ENCODE measurements around the gene ATXN7.

Gene ATXN7

DNA sequence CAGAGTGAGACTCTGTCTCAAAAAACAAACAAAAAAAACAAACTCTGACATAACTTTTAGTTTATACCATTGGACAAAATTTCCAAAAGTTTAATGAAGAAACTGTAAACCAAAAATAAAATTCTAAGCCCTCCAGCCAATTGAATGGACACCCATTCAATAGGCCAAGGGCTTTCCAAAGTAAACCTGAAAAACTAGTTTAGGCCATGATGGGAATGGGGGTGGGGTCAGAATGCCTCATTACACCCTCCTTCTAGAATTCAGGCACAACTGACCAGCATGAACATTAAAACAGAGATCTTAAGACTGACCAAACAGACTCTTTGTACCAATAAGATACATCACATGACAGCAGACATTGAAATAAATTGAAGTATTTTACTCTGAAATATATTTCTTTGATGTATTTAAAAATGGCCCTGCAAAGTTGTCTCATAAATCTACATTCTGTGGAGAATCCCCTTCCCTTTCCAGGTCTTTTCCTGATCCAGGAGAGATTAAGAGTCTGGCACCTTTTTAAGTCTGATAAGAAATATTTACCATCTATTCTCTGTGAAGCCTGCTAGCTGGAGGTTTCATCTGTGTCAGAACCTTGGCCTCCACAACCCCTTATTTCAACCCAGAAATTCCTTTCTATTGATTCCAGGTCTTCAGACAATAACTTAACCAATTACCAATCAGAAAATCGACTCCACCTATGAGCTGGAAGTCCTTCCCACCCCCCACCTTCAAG is 15.8 kb upstream of the ATXN7 start:
- no peak for TF ChIP-seq TAF1 (IDR thresholded peaks at IDR 0.05; ENCODE audit: borderline replicate concordance, insufficient read depth, low read length)
- TF ChIP-seq, protein P1, sequence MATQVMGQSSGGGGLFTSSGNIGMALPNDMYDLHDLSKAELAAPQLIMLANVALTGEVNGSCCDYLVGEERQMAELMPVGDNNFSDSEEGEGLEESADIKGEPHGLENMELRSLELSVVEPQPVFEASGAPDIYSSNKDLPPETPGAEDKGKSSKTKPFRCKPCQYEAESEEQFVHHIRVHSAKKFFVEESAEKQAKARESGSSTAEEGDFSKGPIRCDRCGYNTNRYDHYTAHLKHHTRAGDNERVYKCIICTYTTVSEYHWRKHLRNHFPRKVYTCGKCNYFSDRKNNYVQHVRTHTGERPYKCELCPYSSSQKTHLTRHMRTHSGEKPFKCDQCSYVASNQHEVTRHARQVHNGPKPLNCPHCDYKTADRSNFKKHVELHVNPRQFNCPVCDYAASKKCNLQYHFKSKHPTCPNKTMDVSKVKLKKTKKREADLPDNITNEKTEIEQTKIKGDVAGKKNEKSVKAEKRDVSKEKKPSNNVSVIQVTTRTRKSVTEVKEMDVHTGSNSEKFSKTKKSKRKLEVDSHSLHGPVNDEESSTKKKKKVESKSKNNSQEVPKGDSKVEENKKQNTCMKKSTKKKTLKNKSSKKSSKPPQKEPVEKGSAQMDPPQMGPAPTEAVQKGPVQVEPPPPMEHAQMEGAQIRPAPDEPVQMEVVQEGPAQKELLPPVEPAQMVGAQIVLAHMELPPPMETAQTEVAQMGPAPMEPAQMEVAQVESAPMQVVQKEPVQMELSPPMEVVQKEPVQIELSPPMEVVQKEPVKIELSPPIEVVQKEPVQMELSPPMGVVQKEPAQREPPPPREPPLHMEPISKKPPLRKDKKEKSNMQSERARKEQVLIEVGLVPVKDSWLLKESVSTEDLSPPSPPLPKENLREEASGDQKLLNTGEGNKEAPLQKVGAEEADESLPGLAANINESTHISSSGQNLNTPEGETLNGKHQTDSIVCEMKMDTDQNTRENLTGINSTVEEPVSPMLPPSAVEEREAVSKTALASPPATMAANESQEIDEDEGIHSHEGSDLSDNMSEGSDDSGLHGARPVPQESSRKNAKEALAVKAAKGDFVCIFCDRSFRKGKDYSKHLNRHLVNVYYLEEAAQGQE (IDR thresholded peaks at IDR 0.05; ENCODE audit: insufficient read depth in 1 of 2, low read depth in 2 of 2, low read length in 2 of 2) = no peak
- no peak for TF ChIP-seq SIN3A (IDR thresholded peaks at IDR 0.05; ENCODE audit: borderline replicate concordance, insufficient read depth, low read length)
- TF ChIP-seq POLR2AphosphoS5 (IDR thresholded peaks at IDR 0.05; ENCODE audit: low read depth, low read length) = no peak
- no peak for TF ChIP-seq FOXP2 (optimal IDR thresholded peaks at IDR 0.05; ENCODE audit: borderline replicate concordance, extremely low read depth, extremely low read length, insufficient read depth)

DNA sequence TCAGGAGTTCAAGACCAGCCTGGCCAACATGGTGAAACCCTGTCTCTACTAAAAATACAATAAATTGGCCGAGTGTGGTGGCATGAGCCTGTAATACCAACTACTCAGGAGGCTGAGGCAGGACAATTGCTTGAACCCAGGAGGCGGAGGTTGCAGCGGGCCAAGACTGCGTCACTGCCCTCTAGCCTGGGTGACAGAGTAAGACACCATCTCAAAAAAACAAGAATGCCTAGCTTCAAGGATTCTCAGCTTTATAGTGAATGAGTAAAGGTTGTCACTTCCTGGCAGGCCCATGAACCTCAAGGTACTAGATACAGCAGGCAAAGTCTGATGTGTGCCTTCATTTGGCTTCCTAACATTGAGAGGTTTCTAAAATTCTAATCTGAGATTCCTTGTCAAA is 14.5 kb upstream of the ATXN7 start:
- TF ChIP-seq TAF1 (IDR thresholded peaks at IDR 0.05; ENCODE audit: borderline replicate concordance, insufficient read depth, low read length) (no peak), SIN3A (IDR thresholded peaks at IDR 0.05; ENCODE audit: borderline replicate concordance, insufficient read depth, low read length) (no peak), POLR2AphosphoS5 (IDR thresholded peaks at IDR 0.05; ENCODE audit: low read depth, low read length) (no peak), FOXP2 (optimal IDR thresholded peaks at IDR 0.05; ENCODE audit: borderline replicate concordance, extremely low read depth, extremely low read length, insufficient read depth) (no peak)
- TF ChIP-seq, protein P1 (IDR thresholded peaks at IDR 0.05; ENCODE audit: insufficient read depth in 1 of 2, low read depth in 2 of 2, low read length in 2 of 2) = no peak

DNA sequence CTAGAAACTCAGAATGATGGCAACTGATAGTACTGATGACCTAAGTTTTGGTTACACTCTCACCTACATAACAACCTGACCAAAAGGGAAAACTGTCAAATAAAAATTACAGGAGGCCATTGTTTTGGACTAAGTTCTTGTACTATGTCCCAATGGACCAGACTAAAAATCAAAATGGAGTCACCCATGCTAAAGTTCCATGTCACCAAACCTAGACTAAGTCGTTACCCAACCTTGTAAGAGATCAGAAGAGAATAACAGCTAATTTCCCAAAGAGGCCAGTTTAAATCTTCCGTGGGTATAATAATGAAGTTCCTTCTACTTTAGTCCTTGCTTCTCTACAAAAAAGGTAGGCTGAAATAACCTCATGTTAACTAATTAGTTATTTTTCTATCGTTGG is 12.4 kb upstream of the ATXN7 start:
- TF ChIP-seq SIN3A (IDR thresholded peaks at IDR 0.05; ENCODE audit: borderline replicate concordance, insufficient read depth, low read length) = no peak
- TF ChIP-seq, protein P1 (IDR thresholded peaks at IDR 0.05; ENCODE audit: insufficient read depth in 1 of 2, low read depth in 2 of 2, low read length in 2 of 2) = no peak
- TF ChIP-seq POLR2AphosphoS5 (IDR thresholded peaks at IDR 0.05; ENCODE audit: low read depth, low read length) = no peak
- TF ChIP-seq FOXP2 (optimal IDR thresholded peaks at IDR 0.05; ENCODE audit: borderline replicate concordance, extremely low read depth, extremely low read length, insufficient read depth) = no peak
- no peak for TF ChIP-seq TAF1 (IDR thresholded peaks at IDR 0.05; ENCODE audit: borderline replicate concordance, insufficient read depth, low read length)

DNA sequence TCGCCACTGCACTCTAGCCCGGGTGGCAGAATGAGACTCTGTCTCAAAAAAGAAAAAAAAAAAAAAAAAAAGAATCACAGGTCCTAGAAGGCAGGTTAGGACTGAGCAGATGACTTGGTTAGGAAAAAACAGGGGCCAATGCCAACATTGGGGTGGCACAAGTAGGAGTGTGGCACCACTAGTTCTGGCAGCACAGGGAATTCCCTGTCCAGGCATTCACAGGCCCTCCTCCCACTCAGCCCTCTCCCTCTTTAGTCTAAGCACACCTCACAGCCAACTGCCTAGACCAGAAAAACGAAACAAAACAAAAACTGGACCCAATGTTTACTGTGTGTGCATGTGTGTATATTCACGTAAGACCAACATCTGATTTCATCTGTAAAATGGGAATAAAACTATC is 10.6 kb upstream of the ATXN7 start:
- TF ChIP-seq, protein P1 (IDR thresholded peaks at IDR 0.05; ENCODE audit: insufficient read depth in 1 of 2, low read depth in 2 of 2, low read length in 2 of 2) = no peak
- no peak for TF ChIP-seq TAF1 (IDR thresholded peaks at IDR 0.05; ENCODE audit: borderline replicate concordance, insufficient read depth, low read length)
- no peak for TF ChIP-seq POLR2AphosphoS5 (IDR thresholded peaks at IDR 0.05; ENCODE audit: low read depth, low read length)
- TF ChIP-seq FOXP2 (optimal IDR thresholded peaks at IDR 0.05; ENCODE audit: borderline replicate concordance, extremely low read depth, extremely low read length, insufficient read depth) = no peak
- TF ChIP-seq SIN3A (IDR thresholded peaks at IDR 0.05; ENCODE audit: borderline replicate concordance, insufficient read depth, low read length) = no peak

Data from PFSK-1 (cell line).